ENCODE measurements around the gene P2RX7. TPM values are rescaled to one million over a fixed set of nuclear protein-coding genes. Genes with fewer than 3 reads are reported as not detected.
A peak's percentile ranks its signal among the peaks of the same experiment; 100 is the strongest.

P2RX7 gene
- total RNA-seq, 1 experiment from 2014 or later: not detected

DNA sequence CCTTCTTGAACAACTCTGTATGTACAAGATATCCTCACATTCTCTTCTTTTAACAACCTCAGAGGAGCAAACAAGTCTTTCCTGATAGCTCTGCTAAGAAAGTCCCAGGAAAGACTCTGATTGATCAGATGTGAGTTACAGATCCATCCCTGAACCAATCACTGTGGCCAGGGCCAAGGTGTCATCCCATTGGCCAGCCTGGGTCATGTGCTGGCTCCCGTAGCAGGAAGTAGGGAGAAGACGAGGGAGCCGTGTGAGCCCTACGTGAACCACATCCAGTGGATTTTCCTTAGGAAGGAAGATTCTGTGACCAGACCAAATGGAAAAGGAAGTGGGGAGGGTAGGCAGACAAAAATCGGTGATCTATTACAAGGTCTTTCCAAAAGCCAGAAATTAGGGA is 5.6 kb downstream of the P2RX7 start:
- intact Hi-C loops (cut with micrococcal nuclease; ENCODE audit: unreplicated experiment): no loop called here
- peaks cover 29% of the 10 kb centered on the region for H3K27me3 Mint-ChIP-seq (ENCODE audit: unreplicated experiment)
- H3K36me3 Mint-ChIP-seq (ENCODE audit: insufficient read depth, unreplicated experiment): no peaks in the 10 kb centered on the region
- no peak overlapping the region for H3K4me3 Mint-ChIP-seq (ENCODE audit: low read depth, unreplicated experiment)
- DNase-seq: no peak
- BruUV-seq (replicated peaks): no TSS peak
- CTCF ChIA-PET: no interaction called here
- TF ChIP-seq CTCF (IDR thresholded peaks at IDR 0.05; ENCODE audit: unreplicated experiment): no peak
- no peak overlapping the region for H3K27ac Mint-ChIP-seq (ENCODE audit: unreplicated experiment)
- H3K4me1 Mint-ChIP-seq (ENCODE audit: low read depth, unreplicated experiment): peaks cover 2% of the 10 kb centered on the region
- peaks cover 4% of the 10 kb centered on the region for H3K9me3 Mint-ChIP-seq (ENCODE audit: low read depth, unreplicated experiment)

- no peak overlapping the region for H3K4me3 Mint-ChIP-seq (ENCODE audit: low read depth, unreplicated experiment)
- peaks cover 6% of the 10 kb centered on the region for H3K36me3 Mint-ChIP-seq (ENCODE audit: insufficient read depth, unreplicated experiment)
- peaks cover 33% of the 10 kb centered on the region for H3K27me3 Mint-ChIP-seq (ENCODE audit: unreplicated experiment)
- TF ChIP-seq CTCF (IDR thresholded peaks at IDR 0.05; ENCODE audit: unreplicated experiment): no peak
- DNase-seq: no peak
- no TSS peak for BruUV-seq (replicated peaks)
- intact Hi-C loops (cut with micrococcal nuclease; ENCODE audit: unreplicated experiment): no loop called here
- peaks cover 4% of the 10 kb centered on the region for H3K9me3 Mint-ChIP-seq (ENCODE audit: low read depth, unreplicated experiment)
- CTCF ChIA-PET: interaction anchor here (0.6 kb wide), 1 partner anchor 392 kb away, joined by 3 read pairs; no protein-coding TSS in a partner anchor
- no peak overlapping the region for H3K27ac Mint-ChIP-seq (ENCODE audit: unreplicated experiment)
- H3K4me1 Mint-ChIP-seq (ENCODE audit: low read depth, unreplicated experiment): peaks cover 7% of the 10 kb centered on the region
Measured at GRCh38 chr12:121139286-121139685, 6.6 kb downstream of the P2RX7 start.

GRCh38 chr12:121142171-121142950 is 9.7 kb downstream of the P2RX7 start:
- no peak for TF ChIP-seq CTCF (IDR thresholded peaks at IDR 0.05; ENCODE audit: unreplicated experiment)
- Mint-ChIP-seq H3K9me3 (ENCODE audit: low read depth, unreplicated experiment) (peaks cover 7% of the 10 kb centered on the region), H3K27me3 (ENCODE audit: unreplicated experiment) (peaks cover 45% of the 10 kb centered on the region), H3K4me3 (ENCODE audit: low read depth, unreplicated experiment) (no peak overlapping the region), H3K36me3 (ENCODE audit: insufficient read depth, unreplicated experiment) (peaks cover 6% of the 10 kb centered on the region), H3K4me1 (ENCODE audit: low read depth, unreplicated experiment) (peaks cover 15% of the 10 kb centered on the region), H3K27ac (ENCODE audit: unreplicated experiment) (no peak overlapping the region)
- BruUV-seq (replicated peaks): no TSS peak
- intact Hi-C loops (cut with micrococcal nuclease; ENCODE audit: unreplicated experiment): no loop called here
- DNase-seq: no peak
- CTCF ChIA-PET: no interaction called here

DNA sequence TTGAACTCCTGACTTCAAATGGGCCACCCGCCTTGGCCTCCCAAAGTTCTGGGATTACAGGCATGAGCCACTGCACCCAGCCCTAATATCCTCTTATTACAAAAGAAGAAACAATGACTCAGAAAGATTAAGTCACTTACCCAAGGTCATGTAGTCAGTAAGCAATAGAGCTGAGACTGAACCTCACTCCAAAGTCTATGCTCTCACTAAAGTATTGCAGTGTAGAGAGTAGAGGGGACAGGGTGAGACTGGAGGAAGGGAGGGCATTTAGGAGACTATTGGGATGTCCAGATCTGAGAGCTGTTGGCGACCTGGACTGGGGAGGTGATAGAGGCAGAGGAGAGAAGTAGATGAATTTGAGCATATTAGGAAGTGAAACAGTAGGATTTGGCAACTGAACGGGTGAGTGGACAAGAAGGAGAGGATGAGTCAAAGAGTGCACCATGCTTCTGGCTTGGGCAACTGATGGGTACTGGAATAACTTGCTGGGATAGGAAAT is 11.8 kb downstream of the P2RX7 start:
- CTCF ChIA-PET: no interaction called here
- no TSS peak for BruUV-seq (replicated peaks)
- peaks cover 7% of the 10 kb centered on the region for H3K9me3 Mint-ChIP-seq (ENCODE audit: low read depth, unreplicated experiment)
- no peak for DNase-seq
- intact Hi-C loops (cut with micrococcal nuclease; ENCODE audit: unreplicated experiment): no loop called here
- peak overlapping the region; percentile 24 for H3K27ac Mint-ChIP-seq (ENCODE audit: unreplicated experiment)
- H3K27me3 Mint-ChIP-seq (ENCODE audit: unreplicated experiment): peaks cover 30% of the 10 kb centered on the region
- no peak overlapping the region for H3K4me3 Mint-ChIP-seq (ENCODE audit: low read depth, unreplicated experiment)
- H3K4me1 Mint-ChIP-seq (ENCODE audit: low read depth, unreplicated experiment): peaks cover 15% of the 10 kb centered on the region
- H3K36me3 Mint-ChIP-seq (ENCODE audit: insufficient read depth, unreplicated experiment): peaks cover 6% of the 10 kb centered on the region
- TF ChIP-seq CTCF (IDR thresholded peaks at IDR 0.05; ENCODE audit: unreplicated experiment): no peak

Measured in Calu3 (cell line).